GM19351 (cell line): ENCODE data around the gene MYPOP.

Experiments
- ATAC-seq: cut with Tn5 transposase; IDR thresholded peaks from one replicate; pipeline ENCODE4 v1.9.1; 2021; ENCODE audit warnings: mild to moderate bottlenecking, moderate library complexity; ENCODE audit not compliant: unreplicated experiment

Gene MYPOP

GRCh38 chr19:45865269-45865948, 37.0 kb downstream of the MYPOP start:
- no peak for ATAC-seq

DNA sequence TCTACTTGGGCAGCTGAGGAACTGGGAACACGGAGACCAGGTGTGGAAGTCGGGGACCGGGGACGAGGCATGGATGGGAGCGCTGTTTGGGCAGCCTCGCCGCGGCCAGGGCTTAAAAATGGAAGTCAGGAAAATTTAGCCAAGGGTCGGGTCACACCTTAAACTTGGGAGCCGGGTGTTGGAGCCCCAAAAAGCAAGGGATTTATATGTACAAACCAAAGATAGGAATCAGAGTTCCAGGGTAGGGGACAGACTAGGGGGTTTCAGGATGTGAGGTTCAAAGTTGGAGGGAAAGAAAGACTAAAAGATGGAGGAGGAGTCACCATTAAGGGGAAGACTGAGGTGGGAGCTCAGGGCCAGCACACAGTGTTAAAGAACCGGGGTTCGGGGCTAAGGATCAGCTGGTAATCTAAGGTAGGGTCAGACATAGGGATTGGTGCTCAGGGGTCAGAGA, 37.8 kb downstream of the MYPOP start:
- no peak for ATAC-seq

DNA sequence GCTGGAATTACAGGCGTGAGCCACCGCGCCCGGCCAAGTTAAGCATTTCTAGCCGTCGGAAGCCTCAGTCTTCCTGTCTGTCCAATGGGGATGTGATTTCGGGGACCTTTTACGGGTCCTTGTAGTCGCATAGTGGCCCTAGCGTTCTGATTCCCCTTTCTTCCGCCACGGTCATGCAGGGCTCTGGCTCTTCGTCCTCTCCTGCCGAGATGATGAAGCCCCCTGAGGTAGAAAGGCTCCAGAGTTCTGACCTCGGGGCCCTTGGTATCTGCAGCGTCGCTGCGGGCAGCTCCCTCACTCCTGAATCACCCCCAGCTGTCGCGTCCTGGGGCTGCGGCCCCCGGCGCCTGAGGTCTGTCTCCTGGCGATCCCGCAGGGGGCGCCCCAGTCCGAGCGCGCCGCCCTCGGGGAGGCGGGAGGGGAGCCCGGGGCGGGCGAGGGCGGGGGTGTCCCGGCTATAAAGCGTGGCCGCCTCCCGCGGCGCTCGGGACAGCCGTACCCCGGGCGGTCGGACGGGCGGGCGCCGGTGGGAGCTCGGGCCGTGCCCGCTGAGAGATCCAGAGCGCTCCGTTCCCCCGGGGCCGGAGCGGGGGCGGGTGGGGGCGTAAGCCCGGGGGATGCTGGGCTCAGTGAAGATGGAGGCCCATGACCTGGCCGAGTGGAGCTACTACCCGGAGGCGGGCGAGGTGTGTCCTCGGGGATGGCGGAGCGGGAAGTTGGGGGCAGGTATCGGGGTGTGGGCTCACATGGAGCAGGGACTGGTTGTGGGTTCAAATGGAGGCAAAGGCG, 38.4 kb downstream of the MYPOP start, which contains the start of gene FOXA3:
TSS of gene FOXA3 (plus strand) at position 487 of the 789 bp plus-strand sequence. CDS start at position 618, 131 bp downstream.
- ATAC-seq = no peak

DNA sequence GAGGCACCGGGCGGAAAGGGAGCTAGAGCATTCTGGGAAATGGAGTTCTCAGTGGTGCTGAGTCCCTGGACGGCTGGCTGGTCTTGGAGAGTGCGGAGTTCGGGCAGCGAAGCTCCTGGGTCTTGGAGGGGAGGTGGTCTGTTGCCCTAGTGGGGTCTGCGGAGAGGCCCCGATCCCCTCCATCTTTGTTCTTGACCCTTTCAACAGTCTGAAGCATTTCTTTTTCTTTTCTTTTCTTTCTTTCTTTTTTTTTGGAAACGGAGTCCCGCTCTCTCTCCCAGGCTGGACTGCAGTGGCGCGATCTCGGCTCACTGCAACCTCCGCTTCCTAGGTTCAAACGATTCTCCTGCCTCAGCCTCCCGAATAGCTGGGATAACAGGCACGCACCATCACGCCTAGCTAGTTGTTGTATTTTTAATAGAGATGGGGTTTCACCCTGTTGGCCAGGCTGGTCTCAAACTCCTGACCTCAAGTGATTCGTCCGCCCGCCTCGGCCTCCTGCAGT, 39.0 kb downstream of the MYPOP start:
- ATAC-seq = no peak

DNA sequence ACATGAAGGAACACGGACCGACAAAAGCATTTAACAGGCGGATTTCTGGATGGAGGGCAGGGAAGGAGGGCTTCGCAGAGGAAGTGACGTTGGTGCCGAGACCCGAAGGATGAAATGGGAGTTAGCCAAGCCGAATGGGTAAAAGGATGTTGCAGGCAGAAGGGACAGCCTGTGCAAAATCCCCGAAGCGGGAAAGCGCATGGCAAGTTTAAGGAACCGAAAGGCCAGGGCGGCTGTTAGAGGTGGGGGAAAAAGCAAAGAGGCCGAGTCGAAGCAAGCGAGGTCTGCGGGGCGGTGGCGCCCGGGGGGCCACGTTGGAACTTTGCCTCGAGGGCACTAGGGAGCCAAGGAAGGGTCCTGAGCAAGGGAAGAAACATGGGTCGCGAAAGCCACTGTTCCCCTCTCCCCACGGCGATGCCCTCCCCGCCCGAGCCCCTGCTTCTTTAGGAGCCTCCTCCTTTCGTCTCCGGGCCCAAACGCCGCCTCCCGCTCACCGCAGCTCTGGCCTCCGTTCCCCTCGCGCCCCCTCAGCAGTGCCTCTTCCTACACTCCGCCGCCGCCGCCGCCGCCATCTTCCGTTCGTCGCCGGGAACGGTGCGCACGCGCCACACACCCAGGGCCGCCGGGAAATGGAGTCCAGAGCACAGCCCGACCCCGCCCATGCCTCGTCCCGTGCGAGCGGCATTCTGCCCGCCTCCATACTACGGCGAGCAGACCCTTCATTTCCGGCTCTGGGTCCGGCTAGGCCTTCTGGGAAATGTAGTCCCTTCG, 39.7 kb downstream of the MYPOP start, which contains the start of gene SYMPK:
TSS of gene SYMPK (minus strand) at position 584 of the 771 bp plus-strand sequence. CDS start 8,652 bp downstream, outside the sequence.
- peak; percentile 90 for ATAC-seq

- ATAC-seq = no peak
These were observed 40.2 kb downstream of the MYPOP start for GRCh38 chr19:45862271-45862563.

DNA sequence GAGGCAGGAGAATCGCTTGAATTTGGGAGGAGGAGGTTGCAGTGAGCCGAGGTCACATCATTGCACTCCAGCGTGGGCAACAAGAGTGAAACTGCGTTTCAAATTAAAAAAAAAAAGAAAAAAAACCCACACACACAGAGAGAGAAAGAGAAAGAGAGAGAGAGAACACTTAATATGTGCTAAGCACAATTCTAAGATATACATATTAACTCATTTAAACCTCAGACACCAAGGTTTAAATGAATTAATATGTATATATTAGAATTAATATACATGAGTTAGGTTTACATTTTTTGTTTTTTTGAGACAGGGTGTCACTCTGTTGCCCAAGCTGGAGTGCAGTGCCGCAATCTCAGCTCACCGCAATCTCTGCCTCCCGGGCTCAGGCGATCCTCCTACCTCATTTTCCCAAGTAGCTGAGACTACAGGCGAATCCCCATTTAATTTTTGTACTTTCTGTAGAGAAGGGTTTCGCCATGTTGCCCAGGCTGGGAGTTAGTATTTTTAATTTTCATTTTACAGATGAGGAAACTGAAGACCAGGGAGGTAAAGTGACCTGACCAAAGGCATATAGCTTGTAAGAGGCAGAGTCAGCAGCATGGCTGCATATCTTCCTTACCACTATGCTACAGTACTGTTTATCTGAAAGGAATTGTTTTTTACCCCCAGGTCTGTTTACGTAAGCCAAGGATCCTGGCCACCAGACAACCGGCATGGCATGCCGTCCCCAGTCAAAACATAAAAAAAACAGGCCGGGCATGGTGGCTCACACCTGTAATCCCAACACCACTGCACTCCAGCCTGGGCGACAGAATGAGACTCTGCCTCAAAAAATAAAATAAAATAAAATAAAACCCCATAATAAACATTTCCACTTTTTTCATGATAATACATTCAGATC, 41.8 kb downstream of the MYPOP start:
- no peak for ATAC-seq

GRCh38 chr19:45854167-45854778, 48.1 kb downstream of the MYPOP start:
- ATAC-seq = no peak

DNA sequence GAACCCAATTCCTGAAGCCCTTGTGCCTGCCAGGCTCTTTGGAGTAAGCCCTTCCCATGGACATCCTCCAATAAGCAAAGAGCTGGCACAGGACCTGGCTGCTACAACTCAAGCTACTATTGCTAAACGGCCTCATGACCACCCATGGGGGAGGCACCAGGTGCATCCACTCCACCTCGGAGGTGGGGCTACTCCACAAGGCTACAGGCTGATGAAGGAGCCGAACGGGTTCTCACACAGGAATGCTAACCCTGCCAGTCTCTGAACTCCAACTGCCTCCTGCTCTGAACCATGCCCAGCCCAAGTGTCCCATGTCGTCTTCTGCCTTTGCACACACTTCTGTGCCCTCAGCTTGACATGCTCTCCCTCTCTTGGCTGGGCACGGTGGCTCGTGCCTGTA, 49.4 kb downstream of the MYPOP start:
- no peak for ATAC-seq

DNA sequence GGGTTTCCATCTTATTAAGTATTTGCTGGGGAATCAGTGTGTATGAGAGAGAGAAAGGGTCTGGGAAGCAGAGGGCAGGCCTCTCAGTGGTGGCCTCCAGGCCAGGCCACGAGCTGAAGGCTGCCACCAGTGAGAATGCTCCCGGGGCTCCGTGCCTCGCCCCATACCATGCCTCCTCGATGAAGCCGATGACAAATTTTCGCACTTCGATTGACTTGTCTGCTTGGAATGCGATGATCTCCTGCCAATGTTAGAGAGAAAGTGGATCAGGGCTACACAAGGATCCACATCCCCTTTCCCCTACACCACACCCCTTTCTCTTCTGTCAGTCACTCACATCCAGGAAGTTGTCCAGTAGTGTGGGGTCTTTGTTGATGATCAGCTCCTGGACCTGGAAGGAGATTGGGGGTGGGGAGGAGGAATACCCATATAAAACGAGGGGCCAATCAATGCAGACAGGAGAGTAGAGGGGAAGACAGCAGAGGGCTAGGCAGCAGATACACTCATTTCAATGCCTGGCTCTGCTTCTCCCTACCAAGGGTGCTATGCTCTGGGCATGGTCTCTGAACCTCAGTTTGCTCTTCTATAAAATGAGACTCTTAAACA, 50.2 kb downstream of the MYPOP start:
- no peak for ATAC-seq

GRCh38 chr19:45848922-45849321, 53.5 kb downstream of the MYPOP start:
- no peak for ATAC-seq

DNA sequence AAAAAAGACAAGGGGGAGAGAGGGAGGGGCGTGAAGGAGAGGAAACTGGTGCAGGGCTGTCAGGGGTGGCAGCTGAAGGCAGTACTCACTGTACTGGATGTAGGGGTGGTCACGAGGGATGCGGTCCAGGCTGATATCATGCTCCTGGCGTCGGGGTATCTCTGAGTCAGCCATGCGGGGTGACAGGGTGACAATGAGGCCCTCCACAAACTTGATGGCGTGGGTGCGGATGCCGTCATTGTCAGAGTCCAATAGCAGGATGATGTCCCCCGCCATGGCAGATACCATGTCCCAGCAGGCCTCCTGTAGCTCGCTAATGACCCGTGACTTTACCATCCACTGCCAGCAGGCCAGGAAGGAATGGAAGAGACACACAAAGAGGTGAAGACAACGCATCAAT, 54.8 kb downstream of the MYPOP start:
- ATAC-seq = no peak

DNA sequence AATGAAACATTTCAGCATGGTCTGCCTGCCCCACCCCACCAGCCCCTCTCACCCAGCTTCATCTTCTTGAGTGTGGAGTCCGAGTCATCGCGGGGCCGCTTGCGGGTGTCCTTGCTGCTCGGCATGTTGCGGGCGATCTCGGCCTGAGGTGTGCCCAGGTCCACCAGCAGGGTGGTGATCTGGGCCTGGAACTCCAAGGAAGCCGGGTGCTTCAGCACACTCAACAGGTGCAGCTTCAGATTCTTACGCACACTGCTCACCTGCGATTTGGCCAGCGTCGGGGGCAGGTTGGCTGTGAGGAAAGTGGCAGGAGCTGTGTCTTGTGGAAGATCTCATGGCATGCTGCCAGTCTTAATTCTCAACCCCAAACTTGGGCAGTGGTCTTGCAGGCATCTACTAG, 60.2 kb downstream of the MYPOP start:
- ATAC-seq = no peak
